GM23338 (cell line): ENCODE measurements around the gene DENND4B. TPM values are rescaled to one million over a fixed set of nuclear protein-coding genes. Genes with fewer than 3 reads are reported as not detected.
"Not testable (repeated sequence)": the region's sequence is repeated elsewhere in the genome, so short reads cannot be mapped to it uniquely, and the experiment has no call there.

ENCODE experiments used
- ATAC-seq: fragments of 200-7000 bp; cut with Tn5 transposase; 3 replicates; pipeline ENCODE4 v1.9.1; 2020
- DNase-seq: peaks from one replicate; pipeline ENCODE4 v3.0.0-alpha.2; 2015; ENCODE audit warnings: low spot score
- H2AFZ ChIP-seq: fragments of 200-600 bp; sonication (generic); 2 replicates; pipeline ENCODE4 v1.8.0; 2016; ENCODE audit warnings: antibody characterized with exemption, mild to moderate bottlenecking, moderate library complexity
- H3F3A ChIP-seq: fragments of 200-600 bp; sonication (generic); replicated peaks from 2 replicates; pipeline ENCODE4 v1.8.0; 2017; ENCODE audit warnings: antibody characterized with exemption, mixed run types, low read depth
- H3K27ac ChIP-seq: fragments of 200-600 bp; sonication (generic); 2 replicates; pipeline ENCODE4 v1.6.1; 2016; ENCODE audit warnings: low read depth
- H3K27me3 ChIP-seq: fragments of 200-600 bp; sonication (generic); 2 replicates; pipeline ENCODE4 v1.8.0; 2016; ENCODE audit warnings: mild to moderate bottlenecking, mixed run types, moderate library complexity; ENCODE audit not compliant: insufficient read depth
- H3K36me3 ChIP-seq: fragments of 200-600 bp; sonication (generic); 2 replicates; pipeline ENCODE4 v1.8.0; 2016; ENCODE audit warnings: mild to moderate bottlenecking; ENCODE audit not compliant: insufficient read depth
- H3K4me1 ChIP-seq: fragments of 200-600 bp; sonication (generic); 2 replicates; pipeline ENCODE4 v1.8.0; 2016; ENCODE audit warnings: mild to moderate bottlenecking, moderate library complexity; ENCODE audit not compliant: insufficient read depth
- H3K4me2 ChIP-seq: fragments of 200-600 bp; sonication (generic); 2 replicates; pipeline ENCODE4 v1.7.1; 2017; ENCODE audit warnings: mixed run types
- H3K4me3 ChIP-seq: fragments of 200-600 bp; sonication (generic); 2 replicates; pipeline ENCODE4 v1.6.1; 2016; ENCODE audit warnings: mixed run types
- H3K79me2 ChIP-seq: fragments of 200-600 bp; sonication (generic); replicated peaks from 2 replicates; pipeline ENCODE4 v1.8.0; 2017; ENCODE audit warnings: mild to moderate bottlenecking; ENCODE audit not compliant: insufficient read depth
- H3K9me2 ChIP-seq: fragments of 200-600 bp; sonication (generic); 2 replicates; pipeline ENCODE4 v1.8.0; 2017; ENCODE audit not compliant: insufficient read depth
- H4K20me1 ChIP-seq: fragments of 200-600 bp; sonication (generic); replicated peaks from 2 replicates; pipeline ENCODE4 v1.8.0; 2017; ENCODE audit warnings: mild to moderate bottlenecking; ENCODE audit not compliant: insufficient read depth
- H3K27ac Mint-ChIP-seq: 2 replicates; pipeline ENCODE4 v1.8.0; 2020; ENCODE audit warnings: inconsistent platforms, mild to moderate bottlenecking, moderate library complexity, mixed read lengths
- H3K27me3 Mint-ChIP-seq: 3 replicates; pipeline ENCODE4 v1.8.0; 2022; ENCODE audit warnings: low read depth, mild to moderate bottlenecking, moderate library complexity, mixed read lengths, inconsistent platforms; ENCODE audit not compliant: insufficient read depth, poor library complexity
- H3K36me3 Mint-ChIP-seq: 3 replicates; pipeline ENCODE4 v1.8.0; 2021; ENCODE audit warnings: low read depth, mild to moderate bottlenecking, inconsistent platforms, moderate library complexity, mixed read lengths
- H3K4me1 Mint-ChIP-seq: 3 replicates; pipeline ENCODE4 v1.8.0; 2020; ENCODE audit warnings: mild to moderate bottlenecking, inconsistent platforms, mixed read lengths
- H3K4me3 Mint-ChIP-seq: 3 replicates; pipeline ENCODE4 v1.8.0; 2021; ENCODE audit warnings: moderate library complexity, mild to moderate bottlenecking, inconsistent platforms, mixed read lengths
- H3K9me3 Mint-ChIP-seq: 3 replicates; pipeline ENCODE4 v1.8.0; 2020; ENCODE audit warnings: moderate library complexity, mild to moderate bottlenecking, inconsistent platforms, mixed read lengths
- CREB1 ChIP-seq: fragments of 250-450 bp; sonication (Bioruptor Pico); IDR thresholded peaks from 2 replicates; pipeline ENCODE4 v1.5.0; 2020; ENCODE audit warnings: low read depth, mild to moderate bottlenecking, moderate library complexity
- ZNF114 ChIP-seq: fragments of 250-450 bp; sonication (Bioruptor Pico); IDR thresholded peaks from 2 replicates; pipeline ENCODE4 v1.5.0; 2020; ENCODE audit warnings: mild to moderate bottlenecking, moderate library complexity
- ZNF462 ChIP-seq: fragments of 250-450 bp; sonication (Bioruptor Pico); IDR thresholded peaks from 2 replicates; pipeline ENCODE4 v1.5.0; 2020; ENCODE audit warnings: mild to moderate bottlenecking, moderate library complexity
- polyA plus RNA-seq: library from polyadenylated mRNA; unstranded; fragments of >200 nt; fragmentation: Nextera tagmentation; extraction: Ambion mirVana; gene quantifications from 2 replicates; pipeline ENCODE4 v1.2.1, GENCODE V29; 2016
- total RNA-seq: library from RNA; depleted of rRNA; stranded (reverse); fragments of >200 nt; shearing (Covaris generic); gene quantifications from 2 replicates; pipeline ENCODE4 v1.2.3, GENCODE V29; 2014

The DENND4B gene
- total and polyA plus RNA-seq, 2 experiments from 2014 or later: 29.4 to 57.0 TPM

DNA sequence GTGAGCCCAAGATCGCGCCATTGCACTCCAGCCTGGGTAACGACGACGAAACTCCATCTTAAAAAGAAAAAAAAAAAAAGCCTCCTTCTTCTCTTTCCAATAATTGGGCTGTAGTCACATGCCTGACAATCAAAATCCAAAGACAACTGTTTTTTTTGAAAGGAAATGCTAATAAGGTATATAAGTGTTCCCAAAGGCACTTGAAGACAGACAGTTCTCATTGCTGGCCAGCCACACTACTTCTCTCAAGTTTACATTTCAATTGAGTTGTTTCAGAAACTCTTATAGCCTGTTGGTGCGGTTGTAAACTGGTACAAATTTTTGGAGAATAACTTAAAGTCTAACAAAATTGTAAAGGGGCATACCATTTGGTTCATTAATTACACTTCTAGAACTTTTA is 47.0 kb downstream of the DENND4B start (continued):
- no peak for TF ChIP-seq ZNF462 (CRISPR knock-in tag)
- no peak for TF ChIP-seq CREB1 (CRISPR knock-in tag)
- no peak for TF ChIP-seq ZNF114 (CRISPR knock-in tag)

GRCh38 chr1:153895866-153896265 is 50.7 kb downstream of the DENND4B start:
- H3K36me3 ChIP-seq, H3K4me1 Mint-ChIP-seq, H3F3A ChIP-seq, H2AFZ ChIP-seq, H3K27ac Mint-ChIP-seq, DNase-seq, H3K27me3 Mint-ChIP-seq, H3K4me1 ChIP-seq, H3K4me3 Mint-ChIP-seq, H3K9me2 ChIP-seq, H3K4me2 ChIP-seq, H3K9me3 Mint-ChIP-seq, H3K27me3 ChIP-seq, H3K4me3 ChIP-seq, ATAC-seq, H3K27ac ChIP-seq: not testable (repeated sequence)
- Histone ChIP-seq H4K20me1 (peaks cover 43% of the 10 kb centered on the region), H3K79me2 (peaks cover 96% of the 10 kb centered on the region)
- H3K36me3 Mint-ChIP-seq: peaks cover 26% of the 10 kb centered on the region

- not testable (repeated sequence) for H3K4me3 Mint-ChIP-seq, H3K4me3 ChIP-seq, H3K9me3 Mint-ChIP-seq, H3F3A ChIP-seq, H3K27ac ChIP-seq, H2AFZ ChIP-seq, H3K4me1 Mint-ChIP-seq, ATAC-seq, DNase-seq, H3K9me2 ChIP-seq, H3K36me3 ChIP-seq, H3K4me2 ChIP-seq, H3K27me3 Mint-ChIP-seq, H3K27me3 ChIP-seq, H3K27ac Mint-ChIP-seq, H3K4me1 ChIP-seq
- H4K20me1 ChIP-seq: peaks cover 36% of the 10 kb centered on the region
- peaks cover 13% of the 10 kb centered on the region for H3K36me3 Mint-ChIP-seq
- peaks cover 96% of the 10 kb centered on the region for H3K79me2 ChIP-seq
Observed at GRCh38 chr1:153891042-153891441, 55.5 kb downstream of the DENND4B start.
